OCI-LY3 (cell line): ENCODE data around the gene MYH15.
A peak's percentile ranks its signal among the peaks of the same experiment; 100 is the strongest.

Source experiments
- H2AFZ ChIP-seq: fragments of 200-600, 300-600 bp; shearing (Covaris generic); 2 replicates; pipeline ENCODE4 v1.6.0; 2014; ENCODE audit warnings: antibody characterized with exemption, low read depth, low read length
- H3K27ac ChIP-seq: fragments of 200-600, 300-600 bp; sonication (generic); 2 replicates; pipeline ENCODE4 v1.5.1; 2014; ENCODE audit warnings: mild to moderate bottlenecking, low read length, moderate library complexity, mixed read lengths
- H3K27me3 ChIP-seq: fragments of 200-600, 300-600 bp; sonication (generic); 2 replicates; pipeline ENCODE4 v1.6.1; 2014; ENCODE audit warnings: low read depth, low read length, mixed read lengths
- H3K36me3 ChIP-seq: fragments of 200-600, 300-600 bp; sonication (generic); replicated peaks from 2 replicates; pipeline ENCODE3; 2014; ENCODE audit warnings: low read depth, low read length, mixed read lengths
- H3K4me1 ChIP-seq: fragments of 300-600, 200-600 bp; sonication (generic); 2 replicates; pipeline ENCODE4 v1.6.1; 2014; ENCODE audit warnings: low read length, mixed read lengths
- H3K4me2 ChIP-seq: fragments of 200-600, 300-600 bp; sonication (generic); 2 replicates; pipeline ENCODE4 v1.6.1; 2014; ENCODE audit warnings: low read length, mixed read lengths
- H3K4me3 ChIP-seq: fragments of 300-600, 200-600 bp; sonication (generic); 2 replicates; pipeline ENCODE4 v1.5.1; 2014; ENCODE audit warnings: antibody characterized with exemption, mild to moderate bottlenecking, low read length, moderate library complexity
- H3K79me2 ChIP-seq: fragments of 300-600, 200-600 bp; shearing (Covaris generic); 2 replicates; pipeline ENCODE4 v1.6.1; 2014; ENCODE audit warnings: mild to moderate bottlenecking, low read length, mixed read lengths
- H3K9ac ChIP-seq: fragments of 300-600, 200-600 bp; shearing (Covaris generic); 2 replicates; pipeline ENCODE4 v1.6.0; 2014; ENCODE audit warnings: mild to moderate bottlenecking, low read length, moderate library complexity
- H3K9me3 ChIP-seq: fragments of 200-600, 300-600 bp; shearing (Covaris generic); 2 replicates; pipeline ENCODE4 v1.6.1; 2014; ENCODE audit warnings: low read length, mixed read lengths; ENCODE audit not compliant: insufficient read depth
- H4K20me1 ChIP-seq: fragments of 200-600, 300-600 bp; sonication (generic); 2 replicates; pipeline ENCODE4 v1.6.1; 2016; ENCODE audit warnings: low read length, mixed read lengths; ENCODE audit not compliant: insufficient read depth
- EZH2phosphoT487 ChIP-seq: fragments of 200-600 bp; shearing (Covaris generic); IDR thresholded peaks from 2 replicates; pipeline ENCODE4 v1.6.1; 2018; ENCODE audit warnings: antibody characterized with exemption, mixed run types, low read depth
- TF ChIP-seq, protein P1 (sequence below): fragments of 200-600, 300-600 bp; sonication (generic); IDR thresholded peaks from 2 replicates; pipeline ENCODE4 v1.5.1; 2014; ENCODE audit warnings: antibody characterized with exemption, low read length, low read depth

The MYH15 gene

DNA sequence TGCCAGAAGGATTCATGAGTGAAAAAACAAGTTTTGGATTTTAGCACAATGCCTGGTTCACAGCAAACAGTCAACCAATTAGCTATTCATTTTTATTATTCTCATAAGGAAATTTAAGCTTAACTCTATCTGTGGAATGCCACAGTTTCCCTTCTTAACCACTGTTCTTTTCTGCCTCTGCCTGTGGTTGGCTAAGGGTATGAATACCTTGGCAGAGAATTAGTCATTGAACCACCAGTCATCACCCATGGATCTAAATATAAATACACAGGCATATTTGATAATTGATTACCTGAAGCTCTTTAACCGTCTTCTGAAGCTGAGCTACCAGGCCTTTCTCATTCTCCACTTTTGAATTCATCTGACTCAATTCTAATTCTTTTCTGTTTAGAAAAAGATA lies 79.9 kb downstream of the MYH15 start:
- Histone ChIP-seq H4K20me1 (no peaks in the 10 kb centered on the region), H3K27ac (no peak overlapping the region), H3K9ac (no peak overlapping the region), H3K9me3 (no peaks in the 10 kb centered on the region), H3K4me3 (no peak overlapping the region), H3K27me3 (no peaks in the 10 kb centered on the region), H3K36me3 (no peaks in the 10 kb centered on the region), H3K4me2 (no peak overlapping the region), H3K4me1 (peaks cover 5% of the 10 kb centered on the region), H2AFZ (no peak overlapping the region), H3K79me2 (no peaks in the 10 kb centered on the region)
- TF ChIP-seq EZH2phosphoT487, result no peak
- TF ChIP-seq, protein P1, sequence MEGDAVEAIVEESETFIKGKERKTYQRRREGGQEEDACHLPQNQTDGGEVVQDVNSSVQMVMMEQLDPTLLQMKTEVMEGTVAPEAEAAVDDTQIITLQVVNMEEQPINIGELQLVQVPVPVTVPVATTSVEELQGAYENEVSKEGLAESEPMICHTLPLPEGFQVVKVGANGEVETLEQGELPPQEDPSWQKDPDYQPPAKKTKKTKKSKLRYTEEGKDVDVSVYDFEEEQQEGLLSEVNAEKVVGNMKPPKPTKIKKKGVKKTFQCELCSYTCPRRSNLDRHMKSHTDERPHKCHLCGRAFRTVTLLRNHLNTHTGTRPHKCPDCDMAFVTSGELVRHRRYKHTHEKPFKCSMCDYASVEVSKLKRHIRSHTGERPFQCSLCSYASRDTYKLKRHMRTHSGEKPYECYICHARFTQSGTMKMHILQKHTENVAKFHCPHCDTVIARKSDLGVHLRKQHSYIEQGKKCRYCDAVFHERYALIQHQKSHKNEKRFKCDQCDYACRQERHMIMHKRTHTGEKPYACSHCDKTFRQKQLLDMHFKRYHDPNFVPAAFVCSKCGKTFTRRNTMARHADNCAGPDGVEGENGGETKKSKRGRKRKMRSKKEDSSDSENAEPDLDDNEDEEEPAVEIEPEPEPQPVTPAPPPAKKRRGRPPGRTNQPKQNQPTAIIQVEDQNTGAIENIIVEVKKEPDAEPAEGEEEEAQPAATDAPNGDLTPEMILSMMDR, result no peak

DNA sequence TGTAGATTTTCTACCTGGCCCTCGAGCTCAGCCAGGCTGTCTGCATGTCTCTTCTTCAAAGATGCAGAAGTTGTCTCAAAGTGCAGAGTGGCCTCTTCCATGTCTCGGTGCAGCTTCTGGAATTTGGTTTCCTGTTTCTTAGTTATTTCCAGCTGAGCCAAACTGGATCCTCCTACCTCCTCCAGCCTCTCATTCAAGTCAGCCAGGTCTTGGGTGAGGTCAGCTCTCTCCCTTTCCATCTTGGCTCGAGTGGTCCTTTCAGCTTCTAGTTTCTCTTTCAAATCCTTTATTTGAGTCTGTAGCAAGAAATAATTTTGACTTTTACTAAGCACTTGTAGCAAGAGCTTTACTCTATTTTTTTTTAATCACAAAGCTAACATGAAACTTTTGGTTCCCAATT lies 81.8 kb downstream of the MYH15 start:
- Histone ChIP-seq H3K79me2 (no peaks in the 10 kb centered on the region), H3K36me3 (no peaks in the 10 kb centered on the region), H4K20me1 (no peaks in the 10 kb centered on the region), H3K27me3 (no peaks in the 10 kb centered on the region), H3K27ac (no peak overlapping the region), H3K4me3 (peak overlapping the region; percentile 18; the same call in 1 of the 2 replicates), H3K4me2 (peak overlapping the region; percentile 53), H3K9ac (no peak overlapping the region), H3K9me3 (no peaks in the 10 kb centered on the region), H2AFZ (no peak overlapping the region), H3K4me1 (peaks cover 5% of the 10 kb centered on the region)
- no peak for TF ChIP-seq EZH2phosphoT487
- TF ChIP-seq, protein P1, result no peak

DNA sequence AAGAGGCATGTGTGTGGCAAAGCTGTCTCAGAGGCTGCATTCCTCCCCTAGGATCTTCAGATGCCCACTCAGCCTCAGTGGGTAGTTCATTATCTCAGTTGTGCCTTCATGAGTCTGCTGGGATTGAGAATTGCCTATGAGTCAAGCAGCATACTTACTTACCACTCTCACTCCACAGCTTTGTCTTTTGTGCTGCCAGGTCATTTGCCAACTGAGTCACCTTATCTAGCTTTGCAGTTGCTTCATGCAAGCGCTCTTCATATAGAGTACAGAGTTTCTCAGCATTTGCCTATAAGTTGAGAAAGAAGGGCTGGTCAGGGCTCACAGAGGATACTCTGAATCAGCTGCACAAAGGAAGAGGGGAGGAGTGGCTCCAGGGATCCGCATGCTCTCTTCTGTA lies 89.5 kb downstream of the MYH15 start:
- H3K27me3 ChIP-seq, result peaks cover 5% of the 10 kb centered on the region; the same call in 1 of the 2 replicates
- no peak overlapping the region for H3K9ac ChIP-seq
- no peaks in the 10 kb centered on the region for H4K20me1 ChIP-seq
- TF ChIP-seq, protein P1, result no peak
- TF ChIP-seq EZH2phosphoT487, result no peak
- H3K36me3 ChIP-seq, result no peaks in the 10 kb centered on the region
- H3K4me1 ChIP-seq, result no peaks in the 10 kb centered on the region
- no peak overlapping the region for H3K27ac ChIP-seq
- H2AFZ ChIP-seq, result no peak overlapping the region
- no peaks in the 10 kb centered on the region for H3K9me3 ChIP-seq
- no peak overlapping the region for H3K4me3 ChIP-seq
- H3K4me2 ChIP-seq, result no peak overlapping the region
- H3K79me2 ChIP-seq, result no peaks in the 10 kb centered on the region

DNA sequence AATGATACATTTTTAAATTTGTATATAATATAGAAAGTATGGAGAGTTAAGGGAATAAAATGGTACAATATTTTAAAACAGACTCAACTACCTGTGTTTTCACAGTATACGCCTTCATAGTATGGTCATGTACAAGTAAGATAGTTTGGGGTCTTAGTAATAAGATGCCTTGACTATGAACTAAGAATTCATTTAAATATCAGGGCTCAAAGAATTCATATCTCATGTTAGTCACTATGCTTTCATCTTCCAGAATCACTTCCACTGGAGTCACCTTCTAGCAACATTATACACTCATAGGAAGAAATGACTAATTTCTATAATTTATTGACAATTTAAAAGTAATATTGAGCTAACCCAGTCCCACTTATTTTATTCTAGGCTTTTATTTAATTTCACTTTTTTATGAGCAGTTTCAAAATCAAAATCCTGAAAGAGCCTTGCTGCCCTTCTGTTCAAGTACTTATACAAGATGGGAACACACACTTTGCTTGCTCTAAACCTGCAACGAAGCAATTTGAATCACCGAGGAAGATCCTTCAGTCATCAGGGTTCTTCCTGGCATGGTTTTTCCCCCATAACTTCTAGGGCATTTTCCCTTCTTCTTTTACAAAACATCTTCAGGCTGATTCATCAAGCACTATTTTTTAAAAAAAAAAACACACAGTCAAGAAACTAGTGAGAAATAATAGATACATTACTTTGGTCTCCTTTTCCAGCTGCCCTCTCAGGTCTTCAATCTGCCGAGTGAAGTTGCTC lies 94.1 kb downstream of the MYH15 start:
- H3K9me3 ChIP-seq, result no peaks in the 10 kb centered on the region
- H3K9ac ChIP-seq, result no peak overlapping the region
- no peak overlapping the region for H3K4me3 ChIP-seq
- H3K27ac ChIP-seq, result no peak overlapping the region
- H3K36me3 ChIP-seq, result no peaks in the 10 kb centered on the region
- H3K4me1 ChIP-seq, result no peaks in the 10 kb centered on the region
- H3K4me2 ChIP-seq, result no peak overlapping the region
- no peaks in the 10 kb centered on the region for H3K79me2 ChIP-seq
- no peak overlapping the region for H2AFZ ChIP-seq
- H4K20me1 ChIP-seq, result no peaks in the 10 kb centered on the region
- TF ChIP-seq, protein P1, result no peak
- TF ChIP-seq EZH2phosphoT487, result no peak
- peaks cover 5% of the 10 kb centered on the region; the same call in 1 of the 2 replicates for H3K27me3 ChIP-seq
